B cell (primary cell): ENCODE results near the gene RPL11. TPM values are rescaled to one million over a fixed set of nuclear protein-coding genes. Genes with fewer than 3 reads are reported as not detected.
"Not testable (repeated sequence)": the region's sequence is repeated elsewhere in the genome, so short reads cannot be mapped to it uniquely, and the experiment has no call there.

Experiments used
- ATAC-seq: fragments of 200-7000 bp; cut with Tn5 transposase; one replicate; pipeline ENCODE4 v1.10.0; 2021; ENCODE audit warnings: low read depth, mild to moderate bottlenecking, moderate number of reproducible peaks, moderate library complexity
- CTCF ChIA-PET: fragments of 350-600 bp; sonication (Branson Sonifier 250); formaldehyde crosslinking; loops from one replicate; lab custom pipeline; 2021; ENCODE audit warnings: antibody characterized with exemption, inconsistent platforms; lab: Charles Lee
- POLR2A ChIA-PET: fragments of 350-600 bp; sonication (Branson Sonifier 250); formaldehyde crosslinking; loops from one replicate; lab custom pipeline; 2021; ENCODE audit warnings: antibody characterized with exemption; lab: Charles Lee
- DNase-seq: peaks from one replicate; pipeline ENCODE4 v3.0.0; 2013
- H2AFZ ChIP-seq: 2 replicates; pipeline ENCODE4 v1.6.1; 2012; ENCODE audit warnings: mild to moderate bottlenecking, low read depth, low read length; ENCODE audit not compliant: insufficient read depth, poor library complexity, severe bottlenecking
- H3K27ac ChIP-seq, 2 donors: 1 replicate in 1 of 2; 2 replicates in 1 of 2; pipeline ENCODE4 v1.5.1; 2012 to 2013; ENCODE audit warnings: low read length in 2 of 2, mild to moderate bottlenecking in 2 of 2, moderate library complexity in 1 of 2
- H3K27me3 ChIP-seq, 4 experiments: fragments of 200-600 bp in 1 of 4; sonication (generic) in 1 of 4; replicated peaks in 1 of 4; 1 replicate in 2 of 4; 2 replicates in 2 of 4; pipeline versions ENCODE4 v1.6.1 to v1.7.0; 2013 to 2016; ENCODE audit warnings: low read length in 3 of 4, mild to moderate bottlenecking in 2 of 4, mixed read lengths in 1 of 4, moderate library complexity in 1 of 4; ENCODE audit not compliant: insufficient read depth in 4 of 4, control insufficient read depth in 3 of 4; ENCODE audit errors: control extremely low read depth in 1 of 4
- H3K36me3 ChIP-seq, 2 experiments: replicated peaks in 1 of 2; 1 replicate in 1 of 2; 2 replicates in 1 of 2; pipeline versions ENCODE4 v1.6.1 to v1.7.1; 2013; ENCODE audit warnings: low read length in 1 of 2; ENCODE audit not compliant: insufficient read depth in 2 of 2, control insufficient read depth in 1 of 2; ENCODE audit errors: control extremely low read depth in 1 of 2, extremely low read depth in 1 of 2
- H3K4me1 ChIP-seq, 2 donors: fragments of 200-600 bp in 1 of 2; sonication (generic) in 1 of 2; 1 replicate in 1 of 2; 2 replicates in 1 of 2; pipeline versions ENCODE4 v1.5.1 to v1.6.1; 2013 to 2017; ENCODE audit warnings: low read length in 2 of 2; ENCODE audit not compliant: control insufficient read depth in 2 of 2, insufficient read depth in 2 of 2
- H3K4me2 ChIP-seq: replicated peaks from 2 replicates; pipeline ENCODE3; 2012; ENCODE audit warnings: mild to moderate bottlenecking, low read depth, low read length; ENCODE audit not compliant: poor library complexity, severe bottlenecking
- H3K4me3 ChIP-seq, 5 experiments: fragments of 200-600 bp in 1 of 5; sonication (generic) in 1 of 5; 1 replicate in 3 of 5; 2 replicates in 2 of 5; pipeline versions ENCODE4 v1.5.1 to v1.7.0; 2011 to 2016; ENCODE audit warnings: low read length in 4 of 5, mild to moderate bottlenecking in 4 of 5, low read depth in 2 of 5, control low read depth in 1 of 5, moderate library complexity in 1 of 5; ENCODE audit not compliant: insufficient read depth in 1 of 5; ENCODE audit errors: control extremely low read depth in 1 of 5, extremely low read depth in 1 of 5
- H3K79me2 ChIP-seq: fragments of 200-600 bp; sonication (generic); one replicate; pipeline ENCODE4 v1.6.0; 2016; ENCODE audit warnings: low read length; ENCODE audit not compliant: control insufficient read depth, insufficient read depth
- H3K9ac ChIP-seq: fragments of 200-600 bp; sonication (generic); 2 replicates; pipeline ENCODE4 v1.6.1; 2017; ENCODE audit warnings: mild to moderate bottlenecking, low read length, moderate library complexity
- H3K9me3 ChIP-seq, 3 donors: one replicate each; pipeline versions ENCODE4 v1.6.1 to v1.7.1; 2013; ENCODE audit warnings: low read length in 2 of 3; ENCODE audit not compliant: control insufficient read depth in 2 of 3, insufficient read depth in 1 of 3; ENCODE audit errors: control extremely low read depth in 1 of 3
- H4K20me1 ChIP-seq: 2 replicates; pipeline ENCODE4 v1.6.0; 2012; ENCODE audit warnings: mild to moderate bottlenecking, low read length; ENCODE audit not compliant: insufficient read depth, control insufficient read depth, poor library complexity, severe bottlenecking
- H3K27ac Mint-ChIP-seq: one replicate; pipeline ENCODE4 v1.8.0; 2021; ENCODE audit warnings: mixed read lengths
- H3K27me3 Mint-ChIP-seq: one replicate; pipeline ENCODE4 v1.8.0; 2021; ENCODE audit warnings: mixed read lengths
- H3K4me1 Mint-ChIP-seq: one replicate; pipeline ENCODE4 v1.8.0; 2021; ENCODE audit warnings: mixed read lengths
- H3K4me3 Mint-ChIP-seq: one replicate; pipeline ENCODE4 v1.8.0; 2021; ENCODE audit warnings: mixed read lengths
- H3K9me3 Mint-ChIP-seq: one replicate; pipeline ENCODE4 v1.8.0; 2022; ENCODE audit warnings: mixed read lengths; ENCODE audit not compliant: insufficient read depth
- CTCF ChIP-seq: fragments of 200-600 bp; IDR thresholded peaks from one replicate; pipeline ENCODE4 v1.8.0; 2022; ENCODE audit warnings: antibody characterized with exemption, mild to moderate bottlenecking
- EZH2 ChIP-seq: IDR thresholded peaks from 2 replicates; pipeline ENCODE4 v1.6.1; 2012; ENCODE audit warnings: borderline replicate concordance, low read depth, mild to moderate bottlenecking, moderate library complexity, low read length; ENCODE audit not compliant: insufficient read depth, poor library complexity, severe bottlenecking
- WGBS: methylation state at CpG from one replicate; pipeline ENCODE4 v1.1.5; 2013; ENCODE audit warnings: missing lambda C conversion rate; ENCODE audit not compliant: insufficient coverage; 5-methylcytosine and 5-hydroxymethylcytosine counted together
- intact Hi-C: fragments of 100-400 bp; cut with micrococcal nuclease; formaldehyde crosslinking; loops from one replicate; pipeline ENCODE4 v1.10.0; 2022
- polyA plus RNA-seq: library from polyadenylated mRNA; depleted of rRNA; stranded (reverse); fragments of >200 nt; gene quantifications from 2 replicates; pipeline ENCODE4 v1.2.3, GENCODE V29; 2012
- total RNA-seq, 2 donors: library from RNA; stranded (reverse); fragments of 120-200 nt in 1 of 2; gene quantifications; 1 replicate in 1 of 2; 2 replicates in 1 of 2; pipeline versions ENCODE4 v1.2.3 to v1.2.4, GENCODE V29; 2013 to 2022

The RPL11 gene
- total and polyA plus RNA-seq, 2 donors (not counting 1 experiment from before 2014, with no cell fraction given): 1,373 to 1,539 TPM

GRCh38 chr1:23688281-23688680 is 3.3 kb upstream of the RPL11 start:
- not testable (repeated sequence) for DNase-seq

DNA sequence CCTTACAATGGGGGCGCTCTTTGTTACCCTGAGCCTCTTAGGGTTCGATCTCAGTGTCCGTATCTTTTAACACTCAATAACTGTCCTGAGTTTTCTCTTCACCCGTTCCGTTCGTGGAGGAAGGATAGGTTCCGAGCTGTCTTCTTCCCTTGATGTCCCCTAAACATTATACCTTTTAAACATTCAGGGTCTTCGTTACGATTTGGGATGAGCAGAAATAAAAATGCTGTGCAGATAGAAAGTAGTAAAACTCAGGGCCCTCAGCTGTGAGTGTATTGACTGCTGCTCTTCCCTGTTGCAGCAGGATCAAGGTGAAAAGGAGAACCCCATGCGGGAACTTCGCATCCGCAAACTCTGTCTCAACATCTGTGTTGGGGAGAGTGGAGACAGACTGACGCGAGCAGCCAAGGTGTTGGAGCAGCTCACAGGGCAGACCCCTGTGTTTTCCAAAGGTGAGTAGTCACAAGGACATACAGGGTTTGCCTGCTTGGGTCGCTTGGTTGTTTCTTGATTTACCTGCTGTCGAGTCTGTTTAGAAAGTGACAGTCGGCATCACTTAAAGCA is 784 bp downstream of the RPL11 start:
- Mint-ChIP-seq H3K27ac (peak overlapping the region; percentile 94), H3K4me3 (peak overlapping the region; percentile 97), H3K9me3 (no peaks in the 10 kb centered on the region), H3K4me1 (peaks cover 50% of the 10 kb centered on the region), H3K27me3 (no peaks in the 10 kb centered on the region)
- Histone ChIP-seq H3K4me3 (peak overlapping the region; percentile 76 to 99 (median 77)), H3K79me2 (peaks cover 16% of the 10 kb centered on the region), H2AFZ (peak overlapping the region; percentile 71), H3K9me3 (peaks cover 0 to 7% (median 0%) of the 10 kb centered on the region in 3 donors), H3K4me2 (peak overlapping the region; percentile 81), H3K27me3 (no peaks in the 10 kb centered on the region), H3K27ac (peak overlapping the region; percentile 79 to 84), H3K36me3 (peaks cover 2 to 50% of the 10 kb centered on the region in 2 experiments), H3K9ac (peak overlapping the region; percentile 82), H3K4me1 (peaks cover 16 to 22% of the 10 kb centered on the region in 2 donors), H4K20me1 (peaks cover 43% of the 10 kb centered on the region)
- POLR2A ChIA-PET: interaction anchor here (0.6 to 2.6 kb wide), 9 partner anchors 28 to 348 kb away, joined by 3 to 20 read pairs (median 5); partner anchors contain the start of genes CNR2, ELOA and HNRNPR
- ATAC-seq (no peak), DNase-seq (no peak)
- TF ChIP-seq EZH2 (no peak), CTCF (no peak)
- CTCF ChIA-PET: interaction anchor here (0.6 to 10.1 kb wide), 21 partner anchors 9 to 221 kb away, joined by 3 to 112 read pairs (median 5); partner anchors contain the start of genes CNR2 and ELOA
- intact Hi-C loops: loop anchor here (2.0 to 10.0 kb wide), 3 partner anchors 28 to 722 kb away; partner anchors contain the start of genes NIPAL3 and STPG1
- 21% methylated on average over 11 of the region's 17 CpGs for WGBS

More at GRCh38 chr1:23688281-23688680, 3.3 kb upstream of the RPL11 start:
- H3K4me3 ChIP-seq, H2AFZ ChIP-seq, H3K27me3 ChIP-seq, H3K4me2 ChIP-seq, H3K27ac ChIP-seq, H3K9ac ChIP-seq, H3K27ac Mint-ChIP-seq, H3K27me3 Mint-ChIP-seq, intact Hi-C loops, H3K9me3 Mint-ChIP-seq, ATAC-seq, H3K4me3 Mint-ChIP-seq, H3K9me3 ChIP-seq, H3K36me3 ChIP-seq, POLR2A ChIA-PET: not testable (repeated sequence)
- peaks cover 11% of the 10 kb centered on the region for H4K20me1 ChIP-seq
- H3K4me1 Mint-ChIP-seq: peaks cover 15% of the 10 kb centered on the region
- peaks cover 12 to 14% of the 10 kb centered on the region in 2 donors for H3K4me1 ChIP-seq
- CTCF ChIA-PET: interaction anchor here (0.6 to 1.2 kb wide), 2 partner anchors 63 to 202 kb away, joined by 3 read pairs; no protein-coding TSS in a partner anchor
- WGBS: 98% methylated on average over 24 of the region's 33 CpGs
- peaks cover 11% of the 10 kb centered on the region for H3K79me2 ChIP-seq
